Activated CD4-positive, alpha-beta memory T cell treated with anti-CD3 and anti-CD28 coated beads, Interleukin-2, amount 10 ng/mL, durations not matched to agents 7 days and 5 days (primary cell): ENCODE data around the gene FOXP1. TPM values are rescaled to one million over a fixed set of nuclear protein-coding genes. Genes with fewer than 3 reads are reported as not detected.

Experiments
- CTCF ChIA-PET: fragments of 350-600 bp; sonication (Branson Sonifier 250); formaldehyde crosslinking; loops from one replicate; lab custom pipeline; 2021; ENCODE audit warnings: antibody characterized with exemption, inconsistent platforms; lab: Charles Lee
- POLR2A ChIA-PET: fragments of 350-600 bp; sonication (Branson Sonifier 250); formaldehyde crosslinking; loops from one replicate; lab custom pipeline; 2021; ENCODE audit warnings: antibody characterized with exemption; lab: Charles Lee
- DNase-seq: peaks from one replicate; pipeline ENCODE4 v3.0.0-alpha.2; 2020
- H3K27ac Mint-ChIP-seq: one replicate; pipeline ENCODE4 v1.8.0; 2021; ENCODE audit warnings: mild to moderate bottlenecking, mixed read lengths
- H3K27me3 Mint-ChIP-seq: one replicate; pipeline ENCODE4 v1.8.0; 2021; ENCODE audit warnings: mixed read lengths
- H3K36me3 Mint-ChIP-seq: one replicate; pipeline ENCODE4 v1.8.0; 2021; ENCODE audit warnings: low read depth, mixed read lengths
- H3K4me1 Mint-ChIP-seq: one replicate; pipeline ENCODE4 v1.8.0; 2021; ENCODE audit warnings: mixed read lengths
- H3K4me3 Mint-ChIP-seq: one replicate; pipeline ENCODE4 v1.8.0; 2021; ENCODE audit warnings: mild to moderate bottlenecking, mixed read lengths
- H3K9me3 Mint-ChIP-seq: one replicate; pipeline ENCODE4 v1.8.0; 2021; ENCODE audit warnings: mixed read lengths
- total RNA-seq, 2 experiments: library from RNA; stranded (reverse); gene quantifications; one replicate each; pipeline ENCODE4 v1.2.3, GENCODE V29; 2021

The FOXP1 gene
- total RNA-seq, 2 experiments from 2014 or later: 71.3 to 76.9 TPM

GRCh38 chr3:71360764-71361163 is 222.8 kb downstream of the FOXP1 start:
- H3K4me1 Mint-ChIP-seq: peaks cover 65% of the 10 kb centered on the region
- H3K4me3 Mint-ChIP-seq: peak overlapping the region; percentile 31
- H3K27me3 Mint-ChIP-seq: no peaks in the 10 kb centered on the region
- DNase-seq: no peak
- no peaks in the 10 kb centered on the region for H3K36me3 Mint-ChIP-seq
- H3K9me3 Mint-ChIP-seq: no peaks in the 10 kb centered on the region
- peak overlapping the region; percentile 79 for H3K27ac Mint-ChIP-seq
- ChIA-PET CTCF (no interaction called here), POLR2A (interaction anchor here (0.9 to 3.0 kb wide), 13 partner anchors 14 to 310 kb away, joined by 3 to 13 read pairs (median 4); partner anchors contain the start of gene FOXP1)

GRCh38 chr3:71360180-71360579 is 223.3 kb downstream of the FOXP1 start:
- CTCF ChIA-PET: no interaction called here
- H3K4me1 Mint-ChIP-seq: peaks cover 67% of the 10 kb centered on the region

GRCh38 chr3:71358243-71358642 is 225.3 kb downstream of the FOXP1 start:
- CTCF ChIA-PET: interaction anchor here (1.0 kb wide), 1 partner anchor 21 kb away, joined by 3 read pairs; no protein-coding TSS in a partner anchor
- no peak for DNase-seq
- no peak overlapping the region for H3K4me3 Mint-ChIP-seq
- H3K36me3 Mint-ChIP-seq: no peaks in the 10 kb centered on the region
- POLR2A ChIA-PET: interaction anchor here (1.0 to 2.5 kb wide), 5 partner anchors 26 to 293 kb away, joined by 3 to 7 read pairs (median 5); no protein-coding TSS in a partner anchor
- H3K27me3 Mint-ChIP-seq: no peaks in the 10 kb centered on the region
- H3K27ac Mint-ChIP-seq: peak overlapping the region; percentile 0
- no peaks in the 10 kb centered on the region for H3K9me3 Mint-ChIP-seq
- H3K4me1 Mint-ChIP-seq: peaks cover 62% of the 10 kb centered on the region

More at GRCh38 chr3:71360180-71360579, 223.3 kb downstream of the FOXP1 start:
- Mint-ChIP-seq H3K9me3 (no peaks in the 10 kb centered on the region), H3K36me3 (no peaks in the 10 kb centered on the region), H3K27ac (peak overlapping the region; percentile 79), H3K4me3 (no peak overlapping the region), H3K27me3 (no peaks in the 10 kb centered on the region)
- DNase-seq: no peak
- POLR2A ChIA-PET: interaction anchor here (0.6 to 3.0 kb wide), 15 partner anchors 14 to 309 kb away, joined by 3 to 13 read pairs (median 4); partner anchors contain the start of gene FOXP1

GRCh38 chr3:71356265-71356664 is 227.3 kb downstream of the FOXP1 start:
- Mint-ChIP-seq H3K9me3 (no peaks in the 10 kb centered on the region), H3K27me3 (no peaks in the 10 kb centered on the region), H3K4me1 (peaks cover 51% of the 10 kb centered on the region), H3K4me3 (no peak overlapping the region), H3K36me3 (no peaks in the 10 kb centered on the region), H3K27ac (no peak overlapping the region)
- no peak for DNase-seq
- ChIA-PET POLR2A (interaction anchor here (0.8 to 2.2 kb wide), 2 partner anchors 39 to 225 kb away, joined by 3 to 5 read pairs; no protein-coding TSS in a partner anchor), CTCF (no interaction called here)

GRCh38 chr3:71355862-71356261 is 227.7 kb downstream of the FOXP1 start:
- ChIA-PET CTCF (interaction anchor here (0.7 kb wide), 1 partner anchor 51 kb away, joined by 3 read pairs; no protein-coding TSS in a partner anchor), POLR2A (interaction anchor here (0.8 to 2.2 kb wide), 2 partner anchors 39 to 225 kb away, joined by 3 to 5 read pairs; no protein-coding TSS in a partner anchor)
- H3K27ac Mint-ChIP-seq: no peak overlapping the region
- no peaks in the 10 kb centered on the region for H3K36me3 Mint-ChIP-seq
- peak; percentile 21 for DNase-seq
- H3K27me3 Mint-ChIP-seq: no peaks in the 10 kb centered on the region
- no peaks in the 10 kb centered on the region for H3K9me3 Mint-ChIP-seq
- H3K4me1 Mint-ChIP-seq: peaks cover 47% of the 10 kb centered on the region
- no peak overlapping the region for H3K4me3 Mint-ChIP-seq

DNA sequence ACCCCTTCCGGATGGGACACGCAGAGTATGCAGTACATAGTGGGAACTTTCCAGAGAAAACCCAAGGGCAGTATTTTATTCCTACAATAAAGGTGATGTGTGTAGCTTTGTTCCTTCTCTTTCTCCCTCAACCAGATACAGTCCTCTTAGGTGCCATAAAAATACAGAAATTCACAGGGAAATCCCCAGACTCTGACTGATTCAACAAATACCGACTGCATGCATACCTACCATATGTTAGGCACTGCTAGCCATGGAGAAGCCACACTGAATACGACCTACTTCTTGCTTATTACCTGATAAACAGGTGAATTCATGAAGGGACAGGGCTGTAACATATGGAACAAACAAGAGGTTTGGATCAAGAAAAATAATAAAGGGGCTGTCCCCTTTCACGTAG is 228.5 kb downstream of the FOXP1 start:
- Mint-ChIP-seq H3K9me3 (no peaks in the 10 kb centered on the region), H3K4me3 (no peak overlapping the region), H3K4me1 (peaks cover 39% of the 10 kb centered on the region), H3K27me3 (no peaks in the 10 kb centered on the region), H3K27ac (no peak overlapping the region), H3K36me3 (peaks cover 3% of the 10 kb centered on the region)
- DNase-seq: no peak
- ChIA-PET POLR2A (no interaction called here), CTCF (no interaction called here)

- POLR2A ChIA-PET: interaction anchor here (0.5 kb wide), 1 partner anchor 152 kb away, joined by 4 read pairs; no protein-coding TSS in a partner anchor
- CTCF ChIA-PET: no interaction called here
- peaks cover 14% of the 10 kb centered on the region for H3K4me1 Mint-ChIP-seq
These were observed 232.0 kb downstream of the FOXP1 start for GRCh38 chr3:71351403-71352149.

GRCh38 chr3:71350998-71351397 is 232.5 kb downstream of the FOXP1 start:
- Mint-ChIP-seq H3K27me3 (no peaks in the 10 kb centered on the region), H3K4me1 (peaks cover 9% of the 10 kb centered on the region), H3K4me3 (no peak overlapping the region), H3K27ac (no peak overlapping the region), H3K36me3 (peaks cover 3% of the 10 kb centered on the region), H3K9me3 (no peaks in the 10 kb centered on the region)
- POLR2A ChIA-PET: interaction anchor here (0.5 kb wide), 1 partner anchor 152 kb away, joined by 4 read pairs; no protein-coding TSS in a partner anchor
- CTCF ChIA-PET: no interaction called here
- no peak for DNase-seq

More at GRCh38 chr3:71351403-71352149, 232.0 kb downstream of the FOXP1 start:
- Mint-ChIP-seq H3K27ac (no peak overlapping the region), H3K4me3 (no peak overlapping the region), H3K27me3 (no peaks in the 10 kb centered on the region), H3K36me3 (peaks cover 3% of the 10 kb centered on the region), H3K9me3 (no peaks in the 10 kb centered on the region)
- no peak for DNase-seq

DNA sequence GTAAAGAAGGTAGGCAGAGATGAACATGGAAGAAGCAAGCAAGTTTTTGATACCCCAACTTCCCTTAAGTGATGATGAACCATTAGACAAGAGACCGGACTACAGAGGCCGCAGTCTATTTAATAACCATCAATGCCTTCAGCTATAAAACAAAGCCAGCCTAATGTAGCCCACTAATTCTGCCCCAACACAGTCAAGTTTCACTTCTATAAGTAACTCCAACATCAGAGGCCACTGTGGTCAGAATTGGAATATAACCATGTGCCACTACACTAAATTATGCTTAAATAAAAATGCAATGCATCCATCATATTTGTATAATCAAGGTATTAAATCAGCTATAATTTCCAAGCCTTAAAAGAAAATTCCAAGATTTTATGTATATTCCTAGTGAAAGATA is 234.7 kb downstream of the FOXP1 start:
- ChIA-PET CTCF (interaction anchor here (0.7 kb wide), 1 partner anchor 600 kb away, joined by 3 read pairs; no protein-coding TSS in a partner anchor), POLR2A (no interaction called here)
- no peaks in the 10 kb centered on the region for H3K27me3 Mint-ChIP-seq
- H3K36me3 Mint-ChIP-seq: peaks cover 3% of the 10 kb centered on the region
- no peak overlapping the region for H3K4me3 Mint-ChIP-seq
- H3K4me1 Mint-ChIP-seq: no peaks in the 10 kb centered on the region
- H3K9me3 Mint-ChIP-seq: no peaks in the 10 kb centered on the region
- no peak for DNase-seq
- no peak overlapping the region for H3K27ac Mint-ChIP-seq

DNA sequence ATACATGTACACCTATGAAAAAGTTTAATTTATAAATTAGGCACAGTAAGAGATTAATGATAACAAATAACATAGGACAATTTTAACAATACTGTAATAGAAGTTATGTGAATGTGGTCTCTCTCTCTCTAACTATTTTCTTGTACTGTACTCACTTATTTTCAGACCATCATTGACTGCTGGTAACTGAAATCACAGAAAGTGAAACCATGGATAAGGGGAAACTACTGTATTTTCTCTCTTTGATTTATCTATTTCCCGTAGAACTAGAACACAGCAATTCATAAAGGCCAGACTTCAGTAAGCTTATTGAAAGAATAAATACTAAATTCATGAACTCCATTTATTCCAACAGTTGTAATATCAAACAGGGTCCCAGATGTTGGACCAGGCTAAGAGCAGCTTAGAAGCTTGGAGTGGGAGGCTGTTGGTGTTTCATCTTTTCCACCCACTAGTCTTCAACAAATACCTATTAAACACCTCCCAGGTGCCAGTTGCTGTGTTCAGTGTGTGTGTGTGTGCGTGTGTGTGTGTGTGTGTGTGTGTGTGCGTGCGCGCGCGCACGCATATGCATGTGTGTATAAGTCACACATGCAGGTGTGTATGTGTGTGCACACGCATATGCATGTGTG is 235.4 kb downstream of the FOXP1 start:
- H3K27me3 Mint-ChIP-seq: no peaks in the 10 kb centered on the region
- DNase-seq: no peak
- POLR2A ChIA-PET: no interaction called here
- H3K36me3 Mint-ChIP-seq: peaks cover 3% of the 10 kb centered on the region
- H3K4me3 Mint-ChIP-seq: no peak overlapping the region
- no peaks in the 10 kb centered on the region for H3K4me1 Mint-ChIP-seq
- H3K27ac Mint-ChIP-seq: no peak overlapping the region
- CTCF ChIA-PET: no interaction called here
- H3K9me3 Mint-ChIP-seq: no peaks in the 10 kb centered on the region

- ChIA-PET CTCF (no interaction called here), POLR2A (interaction anchor here (1.0 kb wide), 1 partner anchor 14 kb away, joined by 3 read pairs; no protein-coding TSS in a partner anchor)
- Mint-ChIP-seq H3K36me3 (peaks cover 5% of the 10 kb centered on the region), H3K9me3 (peaks cover 5% of the 10 kb centered on the region), H3K4me1 (no peaks in the 10 kb centered on the region), H3K27me3 (no peaks in the 10 kb centered on the region), H3K4me3 (no peak overlapping the region), H3K27ac (no peak overlapping the region)
- no peak for DNase-seq
These were observed 237.5 kb downstream of the FOXP1 start for GRCh38 chr3:71346061-71346460.

- Mint-ChIP-seq H3K27me3 (no peaks in the 10 kb centered on the region), H3K4me1 (no peaks in the 10 kb centered on the region), H3K36me3 (peaks cover 5% of the 10 kb centered on the region), H3K4me3 (no peak overlapping the region), H3K9me3 (peaks cover 5% of the 10 kb centered on the region), H3K27ac (no peak overlapping the region)
- ChIA-PET CTCF (no interaction called here), POLR2A (no interaction called here)
- DNase-seq: no peak
These were observed 238.0 kb downstream of the FOXP1 start for GRCh38 chr3:71345429-71346040.
